Smooth muscle cell of the brain vasculature (primary cell): ENCODE data around the gene WNK2.

Experiments
- DNase-seq: peaks from one replicate; pipeline ENCODE4 v3.0.0-alpha.2; 2012; ENCODE audit warnings: low read depth, low spot score

WNK2 gene

GRCh38 chr9:93265301-93265971 is 81.5 kb downstream of the WNK2 start:
- DNase-seq = no peak

DNA sequence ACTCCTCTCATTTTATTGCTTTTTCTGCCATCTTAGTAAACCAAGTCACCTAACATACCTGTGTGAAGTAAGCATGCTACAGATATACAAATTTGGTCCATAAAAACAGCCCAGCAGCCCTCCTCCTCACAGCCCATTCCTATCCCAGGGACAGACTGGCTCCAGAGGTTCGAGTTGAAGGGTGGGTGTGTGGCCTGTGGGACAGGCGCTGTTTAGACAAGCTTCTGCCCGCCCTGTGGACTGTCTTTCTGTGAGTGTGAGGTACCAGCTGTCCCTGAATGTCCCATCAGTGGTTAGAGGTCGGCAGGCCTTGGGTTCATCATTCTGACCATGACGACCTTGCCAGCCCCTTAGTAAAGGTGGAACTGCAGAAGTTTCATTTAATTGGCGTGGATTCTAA is 82.0 kb downstream of the WNK2 start:
- no peak for DNase-seq

GRCh38 chr9:93266521-93267001 is 82.6 kb downstream of the WNK2 start:
- no peak for DNase-seq

DNA sequence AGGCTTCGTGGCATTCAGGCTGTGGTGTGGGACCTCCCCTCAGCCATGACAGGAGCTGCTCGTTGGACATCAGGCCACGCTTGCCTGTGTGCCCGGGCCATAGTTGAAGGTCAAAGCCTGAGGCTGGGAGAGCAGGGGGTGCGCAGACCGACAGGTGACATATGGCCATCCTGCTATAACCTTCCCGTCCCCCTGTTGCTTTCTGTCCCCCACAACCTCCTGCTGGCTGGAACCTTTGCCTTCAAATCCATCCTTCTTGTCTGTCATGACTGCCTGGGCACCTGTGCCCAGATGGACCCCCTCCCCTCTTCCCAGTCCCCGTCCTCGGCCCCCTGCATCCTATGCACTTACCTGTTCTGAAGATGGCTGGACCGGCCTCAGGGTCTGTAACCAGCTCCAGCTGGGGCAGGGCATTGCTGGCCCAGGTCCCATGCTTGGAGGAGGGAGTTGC is 83.2 kb downstream of the WNK2 start:
- no peak for DNase-seq

GRCh38 chr9:93267681-93268505 is 84.0 kb downstream of the WNK2 start:
- no peak for DNase-seq

GRCh38 chr9:93268551-93269314 is 84.8 kb downstream of the WNK2 start:
- DNase-seq = no peak

DNA sequence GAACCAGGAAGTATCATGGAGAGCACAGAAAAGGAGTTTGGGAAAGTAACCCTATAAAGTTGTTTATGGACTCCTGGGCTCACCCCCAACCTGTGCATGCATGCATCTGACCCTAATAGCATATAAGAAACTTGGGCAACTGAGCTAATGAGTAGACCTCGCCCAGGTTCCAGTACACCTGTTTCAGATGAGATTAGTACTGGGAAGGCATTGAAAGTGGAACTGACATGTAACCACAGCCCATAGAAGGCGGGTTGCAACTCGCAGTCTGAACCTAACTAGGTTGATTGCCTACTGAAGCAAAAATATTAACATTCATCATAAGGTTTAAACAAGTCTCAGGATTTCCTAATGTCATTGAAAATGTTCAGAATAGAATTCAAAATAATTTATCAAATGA is 87.0 kb downstream of the WNK2 start:
- no peak for DNase-seq

DNA sequence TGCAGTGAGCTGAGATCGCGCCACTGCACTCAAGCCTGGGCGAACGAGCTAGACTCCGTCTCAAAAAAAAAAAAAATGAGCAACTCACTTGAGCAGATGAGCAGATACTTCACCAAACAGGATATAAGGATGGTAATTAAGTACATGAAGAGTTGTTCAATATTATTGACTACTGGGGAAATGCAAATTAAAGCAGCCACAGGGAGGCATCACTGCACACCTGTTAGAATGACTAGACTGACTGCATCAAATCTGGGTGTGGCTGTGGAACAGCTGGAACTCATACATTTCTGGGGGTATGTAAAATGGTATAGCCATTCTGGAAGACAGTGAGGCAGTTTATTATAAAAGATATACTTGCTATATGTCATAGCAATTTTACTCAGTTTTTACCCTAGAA is 93.0 kb downstream of the WNK2 start:
- no peak for DNase-seq

DNA sequence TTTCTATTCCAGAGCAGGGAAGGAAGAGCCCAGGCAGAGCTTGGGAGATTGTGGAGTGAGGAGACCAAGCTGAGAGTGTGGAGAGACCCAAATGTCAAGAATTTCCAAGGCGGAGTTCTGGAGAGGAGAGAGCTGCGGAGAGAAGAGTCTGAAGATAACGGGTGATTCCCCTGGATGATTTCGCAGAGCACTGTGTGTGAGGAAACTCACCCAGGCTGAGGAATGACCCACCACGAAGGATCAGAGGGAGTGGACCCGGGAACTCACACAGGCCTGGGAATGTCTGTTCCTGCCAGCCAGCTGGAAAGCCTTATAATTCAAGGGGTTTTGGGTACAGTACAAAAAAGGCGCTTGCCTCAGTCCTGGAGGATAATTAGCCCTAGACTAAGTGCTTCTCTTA is 94.2 kb downstream of the WNK2 start:
- DNase-seq = no peak

DNA sequence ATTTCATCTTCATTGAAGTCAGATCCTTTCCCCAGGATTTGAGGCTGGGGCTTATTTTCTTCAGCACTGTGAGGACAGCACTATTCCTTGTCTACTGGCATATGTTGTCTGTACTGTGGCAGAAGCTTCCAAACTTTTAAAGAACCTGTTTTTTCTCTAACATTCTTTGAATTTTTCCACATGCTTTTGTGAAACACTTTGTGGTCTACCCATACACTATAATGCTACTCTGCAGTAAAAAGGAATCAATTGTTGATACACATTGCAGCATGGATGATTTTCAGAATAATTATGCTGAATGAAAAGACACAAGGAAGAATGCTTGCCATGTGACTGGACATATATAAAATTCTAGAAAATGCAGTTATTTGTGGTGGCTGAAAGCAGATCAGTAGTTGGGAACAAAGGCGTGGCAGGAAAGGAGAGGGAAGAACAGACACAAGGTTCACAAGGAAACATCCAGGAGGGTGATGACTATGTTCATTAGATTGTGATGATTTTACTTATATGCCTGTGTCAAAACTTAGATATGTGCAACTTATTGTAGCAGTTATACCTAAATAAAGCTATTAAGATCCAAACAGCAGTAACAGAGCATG is 96.8 kb downstream of the WNK2 start:
- DNase-seq = no peak

- DNase-seq = no peak
These were observed 102.6 kb downstream of the WNK2 start for GRCh38 chr9:93286252-93287188.

DNA sequence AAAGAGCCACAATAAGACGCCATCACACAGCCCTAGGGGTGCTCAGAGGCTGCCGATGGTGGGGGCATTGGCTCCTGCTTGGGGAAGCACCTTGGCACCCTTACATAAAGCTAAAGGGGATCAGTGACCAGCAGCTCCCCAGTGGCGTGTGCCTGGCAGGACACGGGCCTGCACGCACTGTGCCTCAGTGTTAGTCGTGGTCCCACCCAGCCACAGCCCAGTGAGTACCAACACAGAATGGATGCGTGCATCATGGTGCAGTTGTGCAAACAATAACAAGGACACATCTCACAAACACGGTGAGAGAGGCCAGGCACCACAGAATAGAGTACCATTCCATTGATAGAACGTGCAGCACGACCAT is 103.2 kb downstream of the WNK2 start:
- no peak for DNase-seq

GRCh38 chr9:93287593-93287992 is 103.7 kb downstream of the WNK2 start:
- no peak for DNase-seq

DNA sequence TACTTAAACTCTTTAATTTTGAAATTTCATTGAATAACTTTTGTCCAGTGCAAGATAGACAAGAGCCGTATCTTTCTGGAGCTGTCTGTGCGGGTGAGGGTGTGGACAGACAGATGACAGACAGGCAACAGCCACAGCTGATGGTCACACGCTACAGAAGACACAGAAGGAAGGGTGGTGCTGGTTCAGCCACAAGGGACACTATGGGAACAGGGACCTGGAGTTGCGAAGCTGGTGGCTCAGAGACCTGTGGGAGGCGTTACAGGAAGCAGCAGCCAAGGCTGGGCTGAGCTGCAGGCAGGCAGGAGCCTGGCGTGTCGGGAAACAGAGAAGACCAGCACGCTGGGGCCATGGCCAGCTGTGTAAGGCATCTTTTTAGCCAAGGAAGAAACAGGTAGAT is 104.4 kb downstream of the WNK2 start:
- DNase-seq = no peak

DNA sequence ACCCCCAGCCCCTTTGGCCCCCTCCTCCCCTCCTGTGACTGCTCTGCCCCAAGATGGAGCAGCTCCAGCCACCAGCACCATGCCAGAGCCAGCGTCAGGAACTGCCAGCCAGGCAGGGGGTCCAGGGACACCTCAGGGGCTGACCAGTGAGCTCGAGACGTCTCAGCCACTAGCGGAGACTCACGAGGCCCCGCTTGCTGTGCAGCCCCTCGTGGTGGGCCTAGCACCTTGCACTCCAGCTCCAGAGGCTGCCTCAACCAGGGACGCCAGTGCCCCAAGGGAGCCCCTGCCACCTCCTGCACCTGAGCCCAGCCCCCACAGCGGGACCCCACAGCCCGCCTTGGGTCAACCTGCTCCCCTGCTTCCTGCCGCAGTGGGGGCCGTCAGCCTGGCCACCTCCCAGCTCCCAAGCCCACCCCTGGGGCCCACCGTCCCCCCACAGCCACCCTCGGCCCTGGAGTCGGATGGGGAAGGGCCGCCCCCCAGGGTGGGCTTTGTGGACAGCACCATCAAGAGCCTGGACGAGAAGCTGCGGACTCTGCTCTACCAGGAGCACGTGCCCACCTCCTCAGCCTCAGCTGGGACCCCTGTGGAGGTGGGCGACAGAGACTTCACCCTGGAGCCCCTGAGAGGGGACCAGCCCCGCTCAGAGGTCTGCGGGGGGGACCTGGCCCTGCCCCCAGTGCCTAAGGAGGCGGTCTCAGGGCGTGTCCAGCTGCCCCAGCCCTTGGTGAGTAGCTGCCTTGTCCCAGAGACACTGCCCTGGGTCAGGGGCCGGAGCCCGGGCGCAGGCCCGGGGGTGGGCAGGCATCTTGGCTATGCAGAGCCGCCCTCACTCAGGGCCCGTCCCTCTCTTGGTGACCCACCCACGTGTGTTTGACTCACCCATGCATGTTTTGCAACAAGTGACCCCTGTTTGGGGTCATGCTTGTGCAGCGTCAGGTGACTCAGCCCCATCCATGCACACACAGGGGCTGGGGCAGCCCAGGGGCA is 105.2 kb downstream of the WNK2 start:
- no peak for DNase-seq

DNA sequence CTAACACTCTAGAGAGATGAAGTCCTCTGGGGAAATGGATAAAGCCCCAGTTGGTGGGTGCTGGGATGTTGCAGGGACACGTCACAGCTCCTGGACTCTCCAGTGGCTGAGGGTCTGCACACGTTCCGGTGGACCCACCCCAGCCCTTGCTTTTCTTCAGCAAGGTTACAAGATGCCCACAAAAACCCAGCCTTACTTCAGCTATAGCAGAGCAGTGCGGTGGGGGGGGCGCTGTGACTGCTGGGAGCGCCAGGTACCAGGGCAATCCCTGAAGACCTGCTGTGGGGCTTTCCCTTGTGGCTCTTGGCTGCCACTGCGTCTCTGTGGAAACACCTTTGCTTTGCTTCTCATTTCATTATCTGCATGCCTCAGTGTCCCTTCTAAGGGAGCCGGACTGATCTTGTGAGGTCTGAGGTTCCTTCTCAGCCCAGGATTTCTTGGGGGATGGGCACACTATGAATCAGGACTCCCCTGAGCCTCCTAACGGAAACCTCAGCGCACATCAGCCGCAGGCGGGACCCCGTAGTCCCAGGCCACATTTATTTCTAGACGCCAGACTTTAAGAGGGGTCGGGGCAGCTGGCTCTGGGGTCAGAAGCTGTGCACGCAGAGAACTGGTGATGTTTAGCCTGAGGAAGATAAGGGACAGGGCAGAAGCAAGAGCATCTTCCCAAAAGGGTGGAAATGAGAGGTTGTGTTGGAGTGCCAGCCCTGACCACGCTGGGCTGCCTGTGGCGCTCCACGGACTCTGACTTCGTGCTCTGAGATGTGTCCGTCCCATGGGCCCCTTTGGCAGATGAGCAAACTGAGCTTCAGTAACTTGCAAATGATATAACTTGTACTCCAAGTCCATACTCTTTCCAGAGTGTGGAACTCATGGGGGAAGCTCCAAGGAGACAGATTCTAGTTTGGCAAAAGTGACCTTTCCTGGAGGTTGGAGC is 106.8 kb downstream of the WNK2 start:
- no peak for DNase-seq

- no peak for DNase-seq
These were observed 107.8 kb downstream of the WNK2 start for GRCh38 chr9:93291536-93292287.

DNA sequence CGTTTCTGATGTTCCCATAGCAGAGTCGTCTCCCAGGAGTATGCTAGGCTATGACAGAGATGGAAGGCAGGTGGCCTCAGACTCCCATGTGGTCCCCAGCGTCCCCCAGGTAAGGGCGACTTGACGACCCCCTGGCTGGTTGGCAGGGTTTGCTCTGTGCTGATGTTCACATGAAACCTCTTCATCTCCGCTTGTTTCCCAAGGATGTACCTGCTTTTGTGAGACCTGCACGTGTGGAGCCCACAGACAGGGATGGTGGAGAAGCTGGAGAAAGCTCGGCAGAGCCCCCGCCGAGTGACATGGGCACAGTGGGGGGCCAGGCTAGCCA is 108.3 kb downstream of the WNK2 start:
- DNase-seq = no peak
